HepG2 (cell line): ENCODE results near the gene PSRC1. TPM values are rescaled to one million over a fixed set of nuclear protein-coding genes. Genes with fewer than 3 reads are reported as not detected.
A peak's percentile ranks its signal among the peaks of the same experiment; 100 is the strongest.

Source experiments
- ADNP ChIP-seq: sonication (generic); formaldehyde crosslinking; IDR thresholded peaks from 2 replicates; pipeline ENCODE4 v1.4.0; 2020; ENCODE audit warnings: missing genetic modification reagents
- ELK4 ChIP-seq: sonication (generic); formaldehyde crosslinking; IDR thresholded peaks from 2 replicates; pipeline ENCODE4 v1.9.0; 2021; ENCODE audit warnings: missing genetic modification reagents, borderline replicate concordance
- GABPB1 ChIP-seq: IDR thresholded peaks from 2 replicates; pipeline ENCODE4 v1.6.1; 2016; ENCODE audit warnings: mild to moderate bottlenecking, missing genetic modification reagents, moderate library complexity, missing compliant biosample characterization
- JARID2 ChIP-seq: sonication (generic); formaldehyde crosslinking; IDR thresholded peaks from 2 replicates; pipeline ENCODE4 v1.8.1; 2023; ENCODE audit warnings: missing genetic modification reagents, inconsistent platforms; ENCODE audit not compliant: insufficient replicate concordance
- MIXL1 ChIP-seq: IDR thresholded peaks from 2 replicates; pipeline ENCODE4 v1.6.1; 2016
- SATB2 ChIP-seq: sonication (generic); formaldehyde crosslinking; IDR thresholded peaks from 2 replicates; pipeline ENCODE4 v1.5.0; 2020; ENCODE audit warnings: missing genetic modification reagents
- SIN3A ChIP-seq: IDR thresholded peaks from 2 replicates; pipeline ENCODE4 v1.6.1; 2011; ENCODE audit warnings: low read depth, mild to moderate bottlenecking, control low read depth, low read length, borderline replicate concordance
- ZNF451 ChIP-seq: sonication (generic); formaldehyde crosslinking; IDR thresholded peaks from 2 replicates; pipeline ENCODE4 v1.5.0; 2020; ENCODE audit warnings: mild to moderate bottlenecking, missing genetic modification reagents
- ZNF672 ChIP-seq: sonication (generic); formaldehyde crosslinking; IDR thresholded peaks from 2 replicates; pipeline ENCODE4 v1.8.1; 2022; ENCODE audit warnings: missing genetic modification reagents
- ZNF839 ChIP-seq: sonication (generic); formaldehyde crosslinking; IDR thresholded peaks from 2 replicates; pipeline ENCODE4 v1.4.0; 2020; ENCODE audit warnings: missing genetic modification reagents, mild to moderate bottlenecking, borderline replicate concordance
- polyA plus RNA-seq, 8 experiments: library from polyadenylated mRNA; depleted of rRNA in 3 of 8; stranded (reverse) in 7 of 8; unstranded in 1 of 8; fragments of >200 nt; fragmentation: Illumina TruSeq in 4 of 8; extraction: Trizol in 4 of 8; gene quantifications; 2 replicates each; pipeline versions ENCODE4 v1.2.1 to v1.2.3, GENCODE V29; 2011 to 2016; ENCODE audit warnings: low read depth in 4 of 8, missing spikeins in 1 of 8, mixed read lengths in 1 of 8; ENCODE audit not compliant: insufficient read depth in 1 of 8
- total RNA-seq, 5 experiments: library from RNA; depleted of rRNA; stranded (reverse); fragments of >200 nt; fragmentation: Illumina TruSeq; extraction: Trizol; gene quantifications; 2 replicates each; pipeline ENCODE4 v1.2.3, GENCODE V29; 2016; ENCODE audit warnings: low read depth in 1 of 5
- TF ChIP-seq, protein P1 (sequence below), 2 experiments: sonication (generic) in 1 of 2; formaldehyde crosslinking in 1 of 2; IDR thresholded peaks; 2 replicates each; pipeline versions ENCODE4 v1.4.0 to v1.6.1; 2018 to 2020; ENCODE audit warnings: missing genetic modification reagents in 2 of 2, borderline replicate concordance in 1 of 2, low read depth in 1 of 2, mild to moderate bottlenecking in 1 of 2, missing biosample characterization in 1 of 2
- TF ChIP-seq, protein P2 (sequence below): sonication (generic); formaldehyde crosslinking; IDR thresholded peaks from 2 replicates; pipeline ENCODE4 v1.5.0; 2020; ENCODE audit warnings: mild to moderate bottlenecking, low read depth, missing genetic modification reagents, borderline replicate concordance
- TF ChIP-seq, protein P3 (sequence below): sonication (generic); formaldehyde crosslinking; IDR thresholded peaks from 2 replicates; pipeline ENCODE4 v1.4.0; 2020; ENCODE audit warnings: missing genetic modification reagents
- TF ChIP-seq, protein P4 (sequence below): fragments of 450-650 bp; IDR thresholded peaks from 2 replicates; pipeline ENCODE4 v1.6.1; 2017; ENCODE audit warnings: mild to moderate bottlenecking
- TF ChIP-seq, protein P5 (sequence below): sonication (generic); formaldehyde crosslinking; IDR thresholded peaks from 2 replicates; pipeline ENCODE4 v1.4.0; 2020; ENCODE audit warnings: missing genetic modification reagents, mild to moderate bottlenecking, borderline replicate concordance

The PSRC1 gene
- total and polyA plus RNA-seq, 2 of the 13 experiments (the other 11 are each of a cell fraction or from before 2014, with no cell fraction given), result 28.6 to 30.3 TPM

GRCh38 chr1:109298666-109299557, 16.0 kb upstream of the PSRC1 start (continued):
- TF ChIP-seq, protein P1, sequence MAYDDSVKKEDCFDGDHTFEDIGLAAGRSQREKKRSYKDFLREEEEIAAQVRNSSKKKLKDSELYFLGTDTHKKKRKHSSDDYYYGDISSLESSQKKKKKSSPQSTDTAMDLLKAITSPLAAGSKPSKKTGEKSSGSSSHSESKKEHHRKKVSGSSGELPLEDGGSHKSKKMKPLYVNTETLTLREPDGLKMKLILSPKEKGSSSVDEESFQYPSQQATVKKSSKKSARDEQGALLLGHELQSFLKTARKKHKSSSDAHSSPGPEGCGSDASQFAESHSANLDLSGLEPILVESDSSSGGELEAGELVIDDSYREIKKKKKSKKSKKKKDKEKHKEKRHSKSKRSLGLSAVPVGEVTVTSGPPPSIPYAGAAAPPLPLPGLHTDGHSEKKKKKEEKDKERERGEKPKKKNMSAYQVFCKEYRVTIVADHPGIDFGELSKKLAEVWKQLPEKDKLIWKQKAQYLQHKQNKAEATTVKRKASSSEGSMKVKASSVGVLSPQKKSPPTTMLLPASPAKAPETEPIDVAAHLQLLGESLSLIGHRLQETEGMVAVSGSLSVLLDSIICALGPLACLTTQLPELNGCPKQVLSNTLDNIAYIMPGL (CRISPR knock-in tag; IDR thresholded peaks at IDR 0.05; ENCODE audit: borderline replicate concordance in 1 of 2, low read depth in 1 of 2), result peak in 1 of 2 experiments; percentile 18; a peak in 1 of 4 replicates
- TF ChIP-seq, protein P2, sequence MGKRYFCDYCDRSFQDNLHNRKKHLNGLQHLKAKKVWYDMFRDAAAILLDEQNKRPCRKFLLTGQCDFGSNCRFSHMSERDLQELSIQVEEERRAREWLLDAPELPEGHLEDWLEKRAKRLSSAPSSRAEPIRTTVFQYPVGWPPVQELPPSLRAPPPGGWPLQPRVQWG (CRISPR knock-in tag), result no peak
- TF ChIP-seq ZNF451 (CRISPR knock-in tag) (no peak), GABPB1 (CRISPR knock-in tag) (peak; percentile 58), SIN3A (peak; percentile 41; the same call in 1 of the 2 replicates), ELK4 (CRISPR knock-in tag) (no peak), ZNF672 (no peak), ADNP (CRISPR knock-in tag) (no peak), JARID2 (peak; percentile 22), ZNF839 (CRISPR knock-in tag) (no peak), SATB2 (CRISPR knock-in tag) (0 out of 2 replicates have a peak, but pooled peaks have one; percentile 22), MIXL1 (peak; percentile 76)
- TF ChIP-seq, protein P3, sequence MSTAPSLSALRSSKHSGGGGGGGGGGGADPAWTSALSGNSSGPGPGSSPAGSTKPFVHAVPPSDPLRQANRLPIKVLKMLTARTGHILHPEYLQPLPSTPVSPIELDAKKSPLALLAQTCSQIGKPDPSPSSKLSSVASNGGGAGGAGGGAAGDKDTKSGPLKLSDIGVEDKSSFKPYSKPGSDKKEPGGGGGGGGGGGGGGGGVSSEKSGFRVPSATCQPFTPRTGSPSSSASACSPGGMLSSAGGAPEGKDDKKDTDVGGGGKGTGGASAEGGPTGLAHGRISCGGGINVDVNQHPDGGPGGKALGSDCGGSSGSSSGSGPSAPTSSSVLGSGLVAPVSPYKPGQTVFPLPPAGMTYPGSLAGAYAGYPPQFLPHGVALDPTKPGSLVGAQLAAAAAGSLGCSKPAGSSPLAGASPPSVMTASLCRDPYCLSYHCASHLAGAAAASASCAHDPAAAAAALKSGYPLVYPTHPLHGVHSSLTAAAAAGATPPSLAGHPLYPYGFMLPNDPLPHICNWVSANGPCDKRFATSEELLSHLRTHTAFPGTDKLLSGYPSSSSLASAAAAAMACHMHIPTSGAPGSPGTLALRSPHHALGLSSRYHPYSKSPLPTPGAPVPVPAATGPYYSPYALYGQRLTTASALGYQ, result peak; percentile 7; the same call in 1 of the 2 replicates
- TF ChIP-seq, protein P4, sequence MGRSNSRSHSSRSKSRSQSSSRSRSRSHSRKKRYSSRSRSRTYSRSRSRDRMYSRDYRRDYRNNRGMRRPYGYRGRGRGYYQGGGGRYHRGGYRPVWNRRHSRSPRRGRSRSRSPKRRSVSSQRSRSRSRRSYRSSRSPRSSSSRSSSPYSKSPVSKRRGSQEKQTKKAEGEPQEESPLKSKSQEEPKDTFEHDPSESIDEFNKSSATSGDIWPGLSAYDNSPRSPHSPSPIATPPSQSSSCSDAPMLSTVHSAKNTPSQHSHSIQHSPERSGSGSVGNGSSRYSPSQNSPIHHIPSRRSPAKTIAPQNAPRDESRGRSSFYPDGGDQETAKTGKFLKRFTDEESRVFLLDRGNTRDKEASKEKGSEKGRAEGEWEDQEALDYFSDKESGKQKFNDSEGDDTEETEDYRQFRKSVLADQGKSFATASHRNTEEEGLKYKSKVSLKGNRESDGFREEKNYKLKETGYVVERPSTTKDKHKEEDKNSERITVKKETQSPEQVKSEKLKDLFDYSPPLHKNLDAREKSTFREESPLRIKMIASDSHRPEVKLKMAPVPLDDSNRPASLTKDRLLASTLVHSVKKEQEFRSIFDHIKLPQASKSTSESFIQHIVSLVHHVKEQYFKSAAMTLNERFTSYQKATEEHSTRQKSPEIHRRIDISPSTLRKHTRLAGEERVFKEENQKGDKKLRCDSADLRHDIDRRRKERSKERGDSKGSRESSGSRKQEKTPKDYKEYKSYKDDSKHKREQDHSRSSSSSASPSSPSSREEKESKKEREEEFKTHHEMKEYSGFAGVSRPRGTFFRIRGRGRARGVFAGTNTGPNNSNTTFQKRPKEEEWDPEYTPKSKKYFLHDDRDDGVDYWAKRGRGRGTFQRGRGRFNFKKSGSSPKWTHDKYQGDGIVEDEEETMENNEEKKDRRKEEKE, result no peak
- TF ChIP-seq, protein P5, sequence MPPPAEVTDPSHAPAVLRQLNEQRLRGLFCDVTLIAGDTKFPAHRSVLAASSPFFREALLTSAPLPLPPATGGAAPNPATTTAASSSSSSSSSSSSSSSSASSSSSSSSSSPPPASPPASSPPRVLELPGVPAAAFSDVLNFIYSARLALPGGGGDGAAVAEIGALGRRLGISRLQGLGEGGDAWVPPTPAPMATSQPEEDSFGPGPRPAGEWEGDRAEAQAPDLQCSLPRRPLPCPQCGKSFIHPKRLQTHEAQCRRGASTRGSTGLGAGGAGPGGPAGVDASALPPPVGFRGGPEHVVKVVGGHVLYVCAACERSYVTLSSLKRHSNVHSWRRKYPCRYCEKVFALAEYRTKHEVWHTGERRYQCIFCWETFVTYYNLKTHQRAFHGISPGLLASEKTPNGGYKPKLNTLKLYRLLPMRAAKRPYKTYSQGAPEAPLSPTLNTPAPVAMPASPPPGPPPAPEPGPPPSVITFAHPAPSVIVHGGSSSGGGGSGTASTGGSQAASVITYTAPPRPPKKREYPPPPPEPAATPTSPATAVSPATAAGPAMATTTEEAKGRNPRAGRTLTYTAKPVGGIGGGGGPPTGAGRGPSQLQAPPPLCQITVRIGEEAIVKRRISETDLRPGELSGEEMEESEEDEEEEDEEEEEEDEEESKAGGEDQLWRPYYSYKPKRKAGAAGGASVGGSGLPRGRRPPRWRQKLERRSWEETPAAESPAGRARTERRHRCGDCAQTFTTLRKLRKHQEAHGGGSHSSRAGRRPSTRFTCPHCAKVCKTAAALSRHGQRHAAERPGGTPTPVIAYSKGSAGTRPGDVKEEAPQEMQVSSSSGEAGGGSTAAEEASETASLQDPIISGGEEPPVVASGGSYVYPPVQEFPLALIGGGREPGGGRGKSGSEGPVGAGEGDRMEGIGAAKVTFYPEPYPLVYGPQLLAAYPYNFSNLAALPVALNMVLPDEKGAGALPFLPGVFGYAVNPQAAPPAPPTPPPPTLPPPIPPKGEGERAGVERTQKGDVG, result no peak
